Liver (tissue), 9 donors: Measurements from ENCODE around the gene HAUS8. TPM values are rescaled to one million over a fixed set of nuclear protein-coding genes. Genes with fewer than 3 reads are reported as not detected.

Experiments
- DNase-seq: peaks from one replicate; pipeline ENCODE4 v3.0.0-alpha.2; 2017; ENCODE audit warnings: low spot score
- H3K27ac ChIP-seq, 2 donors: one replicate each; pipeline ENCODE4 v1.7.0; 2013; ENCODE audit warnings: inconsistent platforms in 2 of 2, low read length in 2 of 2, control low read depth in 1 of 2, low read depth in 1 of 2, mild to moderate bottlenecking in 1 of 2
- H3K27me3 ChIP-seq, 4 donors: one replicate each; pipeline versions ENCODE4 v1.6.1 to v1.7.0; 2013; ENCODE audit warnings: low read length in 3 of 4, inconsistent platforms in 1 of 4, mild to moderate bottlenecking in 1 of 4, moderate library complexity in 1 of 4; ENCODE audit not compliant: control insufficient read depth in 4 of 4, insufficient read depth in 4 of 4
- H3K36me3 ChIP-seq, 4 donors: one replicate each; pipeline versions ENCODE4 v1.6.1 to v1.7.0; 2013; ENCODE audit warnings: low read length in 3 of 4, mild to moderate bottlenecking in 3 of 4, low read depth in 1 of 4, moderate library complexity in 1 of 4; ENCODE audit not compliant: control insufficient read depth in 4 of 4, insufficient read depth in 3 of 4
- H3K4me1 ChIP-seq, 4 donors: one replicate each; pipeline versions ENCODE4 v1.6.1 to v1.7.0; 2013; ENCODE audit warnings: low read length in 3 of 4, mild to moderate bottlenecking in 3 of 4, moderate library complexity in 1 of 4; ENCODE audit not compliant: control insufficient read depth in 4 of 4, insufficient read depth in 4 of 4
- H3K4me3 ChIP-seq, 3 donors: one replicate each; pipeline versions ENCODE4 v1.6.1 to v1.7.0; 2013; ENCODE audit warnings: low read length in 3 of 3, control low read depth in 1 of 3, low read depth in 1 of 3, mild to moderate bottlenecking in 1 of 3
- H3K9ac ChIP-seq, 2 donors: one replicate each; pipeline ENCODE4 v1.7.0; 2013; ENCODE audit warnings: low read length in 2 of 2, mild to moderate bottlenecking in 2 of 2, moderate library complexity in 2 of 2, control low read depth in 1 of 2, low read depth in 1 of 2
- H3K9me3 ChIP-seq, 4 donors: one replicate each; pipeline versions ENCODE4 v1.6.1 to v1.7.0; 2013; ENCODE audit warnings: low read length in 3 of 4; ENCODE audit not compliant: control insufficient read depth in 4 of 4
- ATF3 ChIP-seq: IDR thresholded peaks from 2 replicates; pipeline ENCODE4 v1.6.1; 2016; ENCODE audit warnings: antibody characterized with exemption
- CTCF ChIP-seq: fragments of 150-350 bp; IDR thresholded peaks from 2 replicates; pipeline ENCODE4 v1.5.1; 2017; ENCODE audit warnings: improper control_type of control experiment, low read depth, low read length; ENCODE audit not compliant: missing input control
- EGR1 ChIP-seq, 2 donors: IDR thresholded peaks; 2 replicates each; pipeline ENCODE4 v1.6.1; 2016 to 2018; ENCODE audit warnings: antibody characterized with exemption in 2 of 2, low read depth in 2 of 2
- FOXA1 ChIP-seq: IDR thresholded peaks from 2 replicates; pipeline ENCODE4 v1.6.1; 2016; ENCODE audit warnings: antibody characterized with exemption
- GABPA ChIP-seq, 2 donors: IDR thresholded peaks in 1 of 2; conservative IDR thresholded peaks in 1 of 2; 2 replicates each; pipeline ENCODE4 v1.6.1; 2016; ENCODE audit warnings: antibody characterized with exemption in 2 of 2, mild to moderate bottlenecking in 1 of 2, moderate library complexity in 1 of 2
- HNF4G ChIP-seq: IDR thresholded peaks from 2 replicates; pipeline ENCODE4 v1.6.1; 2016; ENCODE audit warnings: antibody characterized with exemption
- JUND ChIP-seq, 2 donors: IDR thresholded peaks; 2 replicates each; pipeline ENCODE4 v1.6.1; 2016; ENCODE audit warnings: antibody characterized with exemption in 2 of 2
- MAX ChIP-seq: IDR thresholded peaks from 2 replicates; pipeline ENCODE4 v1.6.1; 2016; ENCODE audit warnings: antibody characterized with exemption
- NR2F2 ChIP-seq: IDR thresholded peaks from 2 replicates; pipeline ENCODE4 v1.6.1; 2016; ENCODE audit warnings: antibody characterized with exemption
- REST ChIP-seq: IDR thresholded peaks from 2 replicates; pipeline ENCODE4 v1.6.1; 2016; ENCODE audit warnings: antibody characterized with exemption, mild to moderate bottlenecking
- TAF1 ChIP-seq: conservative IDR thresholded peaks from 2 replicates; pipeline ENCODE4 v1.6.1; 2016; ENCODE audit warnings: antibody characterized with exemption, mild to moderate bottlenecking
- ZBTB33 ChIP-seq: IDR thresholded peaks from 2 replicates; pipeline ENCODE4 v1.6.1; 2016; ENCODE audit warnings: antibody characterized with exemption
- WGBS: extraction: QIAGEN DNeasy Blood & Tissue Kit; methylation state at CpG from one replicate; pipeline ENCODE4 v1.1.7; 2013; 5-methylcytosine and 5-hydroxymethylcytosine counted together
- polyA plus RNA-seq, 2 donors: library from polyadenylated mRNA; stranded (reverse) in 1 of 2; unstranded in 1 of 2; fragments of 200-250 nt in 1 of 2; fragments of >200 nt in 1 of 2; fragmentation: Nextera tagmentation in 1 of 2; extraction: Ambion mirVana in 1 of 2; gene quantifications; one replicate each; pipeline versions ENCODE4 v1.2.1 to v1.2.3, GENCODE V29; 2013 to 2015
- total RNA-seq, 2 donors: library from RNA; depleted of rRNA; stranded (reverse); fragments of >200 nt; gene quantifications; one replicate each; pipeline ENCODE4 v1.2.3, GENCODE V29; 2014
- donor health status: healthy.
- donor health status: healthy.
- donor health status: healthy.
- donor health status: healthy.
- donor health status: healthy.

Gene HAUS8
- total and polyA plus RNA-seq, 4 donors, result 3.3 to 5.7 (median 3.8) TPM

GRCh38 chr19:17109300-17109699, 34.0 kb upstream of the HAUS8 start:
- no peak overlapping the region for H3K9ac ChIP-seq
- H3K27ac ChIP-seq, result peak overlapping the region; percentile 5 to 53
- peaks cover 19 to 39% (median 32%) of the 10 kb centered on the region in 4 donors for H3K4me1 ChIP-seq

GRCh38 chr19:17108453-17108784, 33.2 kb upstream of the HAUS8 start:
- H3K4me3 ChIP-seq, result no peak overlapping the region
- H3K9me3 ChIP-seq, result no peaks in the 10 kb centered on the region
- 94% methylated on average over 4 of the region's 4 CpGs for WGBS
- H3K4me1 ChIP-seq, result peaks cover 14 to 30% (median 25%) of the 10 kb centered on the region in 4 donors
- H3K27ac ChIP-seq, result peak overlapping the region; percentile 3 to 50
- DNase-seq, result no peak
- H3K27me3 ChIP-seq, result no peaks in the 10 kb centered on the region
- TF ChIP-seq ATF3 (no peak), EGR1 (IDR thresholded peaks at IDR 0.05; ENCODE audit: low read depth in 2 of 2) (no peak), GABPA (IDR thresholded peaks at IDR 0.05 in 1 of 2, conservative IDR thresholded peaks at IDR 0.05 in 1 of 2) (no peak), ZBTB33 (no peak), CTCF (no peak), REST (no peak), MAX (no peak), NR2F2 (no peak), JUND (IDR thresholded peaks at IDR 0.05) (no peak), HNF4G (no peak), FOXA1 (no peak)
- peaks cover 0 to 3% (median 1%) of the 10 kb centered on the region in 4 donors for H3K36me3 ChIP-seq
- no peak overlapping the region for H3K9ac ChIP-seq

More at GRCh38 chr19:17109300-17109699, 34.0 kb upstream of the HAUS8 start:
- no peak for DNase-seq
- Histone ChIP-seq H3K27me3 (no peaks in the 10 kb centered on the region), H3K4me3 (no peak overlapping the region), H3K9me3 (no peaks in the 10 kb centered on the region), H3K36me3 (peaks cover 0 to 3% (median 1%) of the 10 kb centered on the region in 4 donors)
- WGBS, result 90% methylated on average over 9 of the region's 9 CpGs
- TF ChIP-seq GABPA (IDR thresholded peaks at IDR 0.05 in 1 of 2, conservative IDR thresholded peaks at IDR 0.05 in 1 of 2) (no peak), TAF1 (no peak), REST (no peak)
